ENCODE measurements around the gene MUC21. TPM values are rescaled to one million over a fixed set of nuclear protein-coding genes. Genes with fewer than 3 reads are reported as not detected.

MUC21 gene
- total RNA-seq, 1 experiment from 2014 or later = not detected

- H3K27me3 ChIP-seq (replicated peaks; ENCODE audit: insufficient read depth, low read depth, low read length, poor library complexity) = no peaks in the 10 kb centered on the region
- no peaks in the 10 kb centered on the region for H3K9me3 ChIP-seq (ENCODE audit: low read depth, low read length, poor library complexity, severe bottlenecking)
- ChIA-PET CTCF (no interaction called here), POLR2A (ENCODE audit: low non-redundant PET) (no interaction called here)
- H3K27ac ChIP-seq (ENCODE audit: low read depth, low read length, poor library complexity, severe bottlenecking) = no peak overlapping the region
- H3K36me3 ChIP-seq (ENCODE audit: insufficient read depth, low read length, poor library complexity, severe bottlenecking) = no peaks in the 10 kb centered on the region
- DNase-seq (ENCODE audit: low spot score) = peak; percentile 19
- H3K4me1 ChIP-seq (ENCODE audit: insufficient read depth, low read length, poor library complexity, severe bottlenecking) = no peaks in the 10 kb centered on the region
- H3K4me3 ChIP-seq (ENCODE audit: low read depth, low read length, poor library complexity, severe bottlenecking) = no peak overlapping the region
- TF ChIP-seq CTCF (conservative IDR thresholded peaks at IDR 0.05; ENCODE audit: low read depth, low read length) (no peak), EZH2 (IDR thresholded peaks at IDR 0.05; ENCODE audit: borderline replicate concordance, low read depth, low read length, poor library complexity, severe bottlenecking) (no peak)
- no TSS peak for BruUV-seq (replicated peaks)
- intact Hi-C loops (cut with micrococcal nuclease; ENCODE audit: unreplicated experiment) = no loop called here
Observed at GRCh38 chr6:31007694-31008093, 24.2 kb downstream of the MUC21 start.

GRCh38 chr6:31008165-31008564 lies 24.6 kb downstream of the MUC21 start:
- no peaks in the 10 kb centered on the region for H3K9me3 ChIP-seq (ENCODE audit: low read depth, low read length, poor library complexity, severe bottlenecking)
- TF ChIP-seq CTCF (conservative IDR thresholded peaks at IDR 0.05; ENCODE audit: low read depth, low read length) (no peak), EZH2 (IDR thresholded peaks at IDR 0.05; ENCODE audit: borderline replicate concordance, low read depth, low read length, poor library complexity, severe bottlenecking) (no peak)
- intact Hi-C loops (cut with micrococcal nuclease; ENCODE audit: unreplicated experiment) = no loop called here
- no peaks in the 10 kb centered on the region for H3K27me3 ChIP-seq (replicated peaks; ENCODE audit: insufficient read depth, low read depth, low read length, poor library complexity)
- no TSS peak for BruUV-seq (replicated peaks)
- no peaks in the 10 kb centered on the region for H3K36me3 ChIP-seq (ENCODE audit: insufficient read depth, low read length, poor library complexity, severe bottlenecking)
- CTCF ChIA-PET = no interaction called here
- POLR2A ChIA-PET (ENCODE audit: low non-redundant PET) = no interaction called here
- no peak overlapping the region for H3K27ac ChIP-seq (ENCODE audit: low read depth, low read length, poor library complexity, severe bottlenecking)
- no peaks in the 10 kb centered on the region for H3K4me1 ChIP-seq (ENCODE audit: insufficient read depth, low read length, poor library complexity, severe bottlenecking)
- no peak for DNase-seq (ENCODE audit: low spot score)
- no peak overlapping the region for H3K4me3 ChIP-seq (ENCODE audit: low read depth, low read length, poor library complexity, severe bottlenecking)

- DNase-seq (ENCODE audit: low spot score) = no peak
- POLR2A ChIA-PET (ENCODE audit: low non-redundant PET) = no interaction called here
Observed at GRCh38 chr6:31009731-31010130, 26.2 kb downstream of the MUC21 start.

More at GRCh38 chr6:31009731-31010130, 26.2 kb downstream of the MUC21 start:
- Histone ChIP-seq H3K4me3 (ENCODE audit: low read depth, low read length, poor library complexity, severe bottlenecking) (no peak overlapping the region), H3K4me1 (ENCODE audit: insufficient read depth, low read length, poor library complexity, severe bottlenecking) (no peaks in the 10 kb centered on the region), H3K36me3 (ENCODE audit: insufficient read depth, low read length, poor library complexity, severe bottlenecking) (no peaks in the 10 kb centered on the region), H3K9me3 (ENCODE audit: low read depth, low read length, poor library complexity, severe bottlenecking) (no peaks in the 10 kb centered on the region), H3K27ac (ENCODE audit: low read depth, low read length, poor library complexity, severe bottlenecking) (no peak overlapping the region), H3K27me3 (replicated peaks; ENCODE audit: insufficient read depth, low read depth, low read length, poor library complexity) (no peaks in the 10 kb centered on the region)
- CTCF ChIA-PET = no interaction called here
- TF ChIP-seq EZH2 (IDR thresholded peaks at IDR 0.05; ENCODE audit: borderline replicate concordance, low read depth, low read length, poor library complexity, severe bottlenecking) (no peak), CTCF (conservative IDR thresholded peaks at IDR 0.05; ENCODE audit: low read depth, low read length) (no peak)
- intact Hi-C loops (cut with micrococcal nuclease; ENCODE audit: unreplicated experiment) = no loop called here
- no TSS peak for BruUV-seq (replicated peaks)

Data from A673 (cell line).